ENCODE results near the gene HNRNPK. TPM values are rescaled to one million over a fixed set of nuclear protein-coding genes. Genes with fewer than 3 reads are reported as not detected.

Gene HNRNPK
- total RNA-seq, 1 donor from 2014 or later = 921 TPM

- TF ChIP-seq CTCF (conservative IDR thresholded peaks at IDR 0.05) = no peak
- Mint-ChIP-seq H3K9me3 (no peaks in the 10 kb centered on the region), H3K27ac (ENCODE audit: unreplicated experiment) (no peak overlapping the region), H3K36me3 (ENCODE audit: low read depth) (no peaks in the 10 kb centered on the region), H3K27me3 (ENCODE audit: low read depth) (no peaks in the 10 kb centered on the region), H3K4me3 (no peak overlapping the region), H3K4me1 (peaks cover 4% of the 10 kb centered on the region)
- DNase-seq (ENCODE audit: low read depth, low spot score) = no peak
Measured at GRCh38 chr9:83936523-83936922, 43.5 kb downstream of the HNRNPK start.

GRCh38 chr9:83935276-83935935, 44.6 kb downstream of the HNRNPK start:
- Mint-ChIP-seq H3K36me3 (ENCODE audit: low read depth) (no peaks in the 10 kb centered on the region), H3K27me3 (ENCODE audit: low read depth) (no peaks in the 10 kb centered on the region), H3K9me3 (no peaks in the 10 kb centered on the region), H3K4me1 (peaks cover 4% of the 10 kb centered on the region), H3K4me3 (no peak overlapping the region), H3K27ac (ENCODE audit: unreplicated experiment) (no peak overlapping the region)
- no peak for DNase-seq (ENCODE audit: low read depth, low spot score)
- no peak for TF ChIP-seq CTCF (conservative IDR thresholded peaks at IDR 0.05)

GRCh38 chr9:83934569-83935275, 45.3 kb downstream of the HNRNPK start:
- no peaks in the 10 kb centered on the region for H3K9me3 Mint-ChIP-seq
- H3K27me3 Mint-ChIP-seq (ENCODE audit: low read depth) = no peaks in the 10 kb centered on the region
- no peak for TF ChIP-seq CTCF (conservative IDR thresholded peaks at IDR 0.05)

GRCh38 chr9:83933790-83934189, 46.2 kb downstream of the HNRNPK start:
- no peak for TF ChIP-seq CTCF (conservative IDR thresholded peaks at IDR 0.05)
- no peak for DNase-seq (ENCODE audit: low read depth, low spot score)
- no peak overlapping the region for H3K27ac Mint-ChIP-seq (ENCODE audit: unreplicated experiment)
- no peaks in the 10 kb centered on the region for H3K27me3 Mint-ChIP-seq (ENCODE audit: low read depth)
- peaks cover 4% of the 10 kb centered on the region for H3K4me1 Mint-ChIP-seq
- no peaks in the 10 kb centered on the region for H3K36me3 Mint-ChIP-seq (ENCODE audit: low read depth)
- no peaks in the 10 kb centered on the region for H3K9me3 Mint-ChIP-seq
- H3K4me3 Mint-ChIP-seq = no peak overlapping the region

More at GRCh38 chr9:83934569-83935275, 45.3 kb downstream of the HNRNPK start:
- peaks cover 4% of the 10 kb centered on the region for H3K4me1 Mint-ChIP-seq
- H3K4me3 Mint-ChIP-seq = no peak overlapping the region
- no peak overlapping the region for H3K27ac Mint-ChIP-seq (ENCODE audit: unreplicated experiment)
- DNase-seq (ENCODE audit: low read depth, low spot score) = no peak
- H3K36me3 Mint-ChIP-seq (ENCODE audit: low read depth) = no peaks in the 10 kb centered on the region

GRCh38 chr9:83932851-83933250, 47.2 kb downstream of the HNRNPK start:
- no peak for DNase-seq (ENCODE audit: low read depth, low spot score)
- no peaks in the 10 kb centered on the region for H3K27me3 Mint-ChIP-seq (ENCODE audit: low read depth)
- H3K4me3 Mint-ChIP-seq = no peak overlapping the region
- H3K27ac Mint-ChIP-seq (ENCODE audit: unreplicated experiment) = no peak overlapping the region
- H3K36me3 Mint-ChIP-seq (ENCODE audit: low read depth) = no peaks in the 10 kb centered on the region
- H3K4me1 Mint-ChIP-seq = peaks cover 4% of the 10 kb centered on the region
- TF ChIP-seq CTCF (conservative IDR thresholded peaks at IDR 0.05) = no peak
- H3K9me3 Mint-ChIP-seq = no peaks in the 10 kb centered on the region
